ENCODE data around the gene SDHAF4.
"Not testable (repeated sequence)": the region's sequence is repeated elsewhere in the genome, so short reads cannot be mapped to it uniquely, and the experiment has no call there.

Gene SDHAF4

GRCh38 chr6:70593118-70593486 lies 26.4 kb downstream of the SDHAF4 start:
- no peak for DNase-seq

GRCh38 chr6:70599187-70599586 lies 32.5 kb downstream of the SDHAF4 start:
- no peak for DNase-seq

GRCh38 chr6:70601014-70601413 lies 34.3 kb downstream of the SDHAF4 start:
- no peak for DNase-seq

- DNase-seq: no peak
Observed at GRCh38 chr6:70604254-70604653, 37.5 kb downstream of the SDHAF4 start.

GRCh38 chr6:70607371-70607770 lies 40.6 kb downstream of the SDHAF4 start:
- not testable (repeated sequence) for DNase-seq

- not testable (repeated sequence) for DNase-seq
Observed at GRCh38 chr6:70609181-70609580, 42.5 kb downstream of the SDHAF4 start.

GRCh38 chr6:70616728-70617260 lies 50.1 kb downstream of the SDHAF4 start:
- DNase-seq: no peak

GRCh38 chr6:70620746-70621145 lies 54.0 kb downstream of the SDHAF4 start:
- DNase-seq: no peak

GRCh38 chr6:70622461-70622860 lies 55.7 kb downstream of the SDHAF4 start:
- DNase-seq: no peak

GRCh38 chr6:70625436-70625835 lies 58.7 kb downstream of the SDHAF4 start:
- DNase-seq: no peak

- DNase-seq: no peak
Observed at GRCh38 chr6:70627500-70628254, 60.9 kb downstream of the SDHAF4 start.

GRCh38 chr6:70629929-70630328 lies 63.2 kb downstream of the SDHAF4 start:
- DNase-seq: no peak

- DNase-seq: no peak
Observed at GRCh38 chr6:70633870-70634269, 67.1 kb downstream of the SDHAF4 start.

- DNase-seq: no peak
Observed at GRCh38 chr6:70636596-70636995, 69.9 kb downstream of the SDHAF4 start.

GRCh38 chr6:70638468-70638867 lies 71.7 kb downstream of the SDHAF4 start:
- no peak for DNase-seq
